Liver (tissue), 9 donors: ENCODE data around the gene HLA-DRB5. TPM values are rescaled to one million over a fixed set of nuclear protein-coding genes. Genes with fewer than 3 reads are reported as not detected.

Experiments used
- DNase-seq: peaks from one replicate; pipeline ENCODE4 v3.0.0-alpha.2; 2017; ENCODE audit warnings: low spot score
- H3K27ac ChIP-seq, 2 donors: one replicate each; pipeline ENCODE4 v1.7.0; 2013; ENCODE audit warnings: inconsistent platforms in 2 of 2, low read length in 2 of 2, control low read depth in 1 of 2, low read depth in 1 of 2, mild to moderate bottlenecking in 1 of 2
- H3K27me3 ChIP-seq, 4 donors: one replicate each; pipeline versions ENCODE4 v1.6.1 to v1.7.0; 2013; ENCODE audit warnings: low read length in 3 of 4, inconsistent platforms in 1 of 4, mild to moderate bottlenecking in 1 of 4, moderate library complexity in 1 of 4; ENCODE audit not compliant: control insufficient read depth in 4 of 4, insufficient read depth in 4 of 4
- H3K36me3 ChIP-seq, 4 donors: one replicate each; pipeline versions ENCODE4 v1.6.1 to v1.7.0; 2013; ENCODE audit warnings: low read length in 3 of 4, mild to moderate bottlenecking in 3 of 4, low read depth in 1 of 4, moderate library complexity in 1 of 4; ENCODE audit not compliant: control insufficient read depth in 4 of 4, insufficient read depth in 3 of 4
- H3K4me1 ChIP-seq, 4 donors: one replicate each; pipeline versions ENCODE4 v1.6.1 to v1.7.0; 2013; ENCODE audit warnings: low read length in 3 of 4, mild to moderate bottlenecking in 3 of 4, moderate library complexity in 1 of 4; ENCODE audit not compliant: control insufficient read depth in 4 of 4, insufficient read depth in 4 of 4
- H3K4me3 ChIP-seq, 3 donors: one replicate each; pipeline versions ENCODE4 v1.6.1 to v1.7.0; 2013; ENCODE audit warnings: low read length in 3 of 3, control low read depth in 1 of 3, low read depth in 1 of 3, mild to moderate bottlenecking in 1 of 3
- H3K9ac ChIP-seq, 2 donors: one replicate each; pipeline ENCODE4 v1.7.0; 2013; ENCODE audit warnings: low read length in 2 of 2, mild to moderate bottlenecking in 2 of 2, moderate library complexity in 2 of 2, control low read depth in 1 of 2, low read depth in 1 of 2
- H3K9me3 ChIP-seq, 4 donors: one replicate each; pipeline versions ENCODE4 v1.6.1 to v1.7.0; 2013; ENCODE audit warnings: low read length in 3 of 4; ENCODE audit not compliant: control insufficient read depth in 4 of 4
- EGR1 ChIP-seq, 2 donors: IDR thresholded peaks; 2 replicates each; pipeline ENCODE4 v1.6.1; 2016 to 2018; ENCODE audit warnings: antibody characterized with exemption in 2 of 2, low read depth in 2 of 2
- FOXA1 ChIP-seq: IDR thresholded peaks from 2 replicates; pipeline ENCODE4 v1.6.1; 2016; ENCODE audit warnings: antibody characterized with exemption
- FOXA2 ChIP-seq: IDR thresholded peaks from 2 replicates; pipeline ENCODE4 v1.6.1; 2016; ENCODE audit warnings: antibody characterized with exemption
- GABPA ChIP-seq, 2 donors: IDR thresholded peaks in 1 of 2; conservative IDR thresholded peaks in 1 of 2; 2 replicates each; pipeline ENCODE4 v1.6.1; 2016; ENCODE audit warnings: antibody characterized with exemption in 2 of 2, mild to moderate bottlenecking in 1 of 2, moderate library complexity in 1 of 2
- HNF4A ChIP-seq, 2 donors: conservative IDR thresholded peaks; 2 replicates each; pipeline ENCODE4 v1.6.1; 2016; ENCODE audit warnings: antibody characterized with exemption in 2 of 2, mild to moderate bottlenecking in 2 of 2
- HNF4G ChIP-seq: IDR thresholded peaks from 2 replicates; pipeline ENCODE4 v1.6.1; 2016; ENCODE audit warnings: antibody characterized with exemption
- NR2F2 ChIP-seq: IDR thresholded peaks from 2 replicates; pipeline ENCODE4 v1.6.1; 2016; ENCODE audit warnings: antibody characterized with exemption
- RAD21 ChIP-seq, 2 donors: IDR thresholded peaks; 2 replicates each; pipeline ENCODE4 v1.6.1; 2016; ENCODE audit warnings: antibody characterized with exemption in 2 of 2, mild to moderate bottlenecking in 2 of 2
- REST ChIP-seq: IDR thresholded peaks from 2 replicates; pipeline ENCODE4 v1.6.1; 2016; ENCODE audit warnings: antibody characterized with exemption, mild to moderate bottlenecking
- RXRA ChIP-seq, 2 donors: IDR thresholded peaks; 2 replicates each; pipeline ENCODE4 v1.6.1; 2017 to 2018; ENCODE audit warnings: antibody characterized with exemption in 2 of 2, mild to moderate bottlenecking in 1 of 2
- SP1 ChIP-seq: IDR thresholded peaks from 2 replicates; pipeline ENCODE4 v1.6.1; 2018; ENCODE audit warnings: antibody characterized with exemption, mild to moderate bottlenecking
- YY1 ChIP-seq: IDR thresholded peaks from 2 replicates; pipeline ENCODE4 v1.6.1; 2016; ENCODE audit warnings: antibody characterized with exemption, mild to moderate bottlenecking
- WGBS: extraction: QIAGEN DNeasy Blood & Tissue Kit; methylation state at CpG from one replicate; pipeline ENCODE4 v1.1.7; 2013; 5-methylcytosine and 5-hydroxymethylcytosine counted together
- polyA plus RNA-seq, 2 donors: library from polyadenylated mRNA; stranded (reverse) in 1 of 2; unstranded in 1 of 2; fragments of 200-250 nt in 1 of 2; fragments of >200 nt in 1 of 2; fragmentation: Nextera tagmentation in 1 of 2; extraction: Ambion mirVana in 1 of 2; gene quantifications; one replicate each; pipeline versions ENCODE4 v1.2.1 to v1.2.3, GENCODE V29; 2013 to 2015
- total RNA-seq, 2 donors: library from RNA; depleted of rRNA; stranded (reverse); fragments of >200 nt; gene quantifications; one replicate each; pipeline ENCODE4 v1.2.3, GENCODE V29; 2014
- TF ChIP-seq, protein P1 (sequence below): IDR thresholded peaks from 2 replicates; pipeline ENCODE4 v1.6.1; 2016; ENCODE audit warnings: antibody characterized with exemption
- TF ChIP-seq, protein P2 (sequence below): IDR thresholded peaks from 2 replicates; pipeline ENCODE4 v1.6.1; 2016; ENCODE audit warnings: antibody characterized with exemption
- donor health status: healthy.
- donor health status: healthy.
- donor health status: healthy.
- donor health status: healthy.
- donor health status: healthy.

The HLA-DRB5 gene
- total and polyA plus RNA-seq, 4 donors: 0.36 to 42.9 (median 2.8) TPM

GRCh38 chr6:32519118-32519909 is 10.8 kb downstream of the HLA-DRB5 start:
- 67% methylated on average over 2 of the region's 4 CpGs for WGBS
- Histone ChIP-seq H3K27ac (no peak overlapping the region), H3K4me3 (no peak overlapping the region), H3K36me3 (no peaks in the 10 kb centered on the region), H3K9me3 (no peaks in the 10 kb centered on the region), H3K27me3 (no peaks in the 10 kb centered on the region), H3K4me1 (no peaks in the 10 kb centered on the region), H3K9ac (no peak overlapping the region)
- DNase-seq: no peak
- TF ChIP-seq RXRA (IDR thresholded peaks at IDR 0.05): no peak
- TF ChIP-seq HNF4A (conservative IDR thresholded peaks at IDR 0.05): no peak
- no peak for TF ChIP-seq EGR1 (IDR thresholded peaks at IDR 0.05; ENCODE audit: low read depth in 2 of 2)
- no peak for TF ChIP-seq FOXA1
- TF ChIP-seq REST: no peak
- TF ChIP-seq HNF4G: no peak
- TF ChIP-seq RAD21 (IDR thresholded peaks at IDR 0.05): no peak
- no peak for TF ChIP-seq NR2F2
- TF ChIP-seq YY1: no peak
- no peak for TF ChIP-seq FOXA2
- TF ChIP-seq SP1: no peak
- TF ChIP-seq, protein P1, sequence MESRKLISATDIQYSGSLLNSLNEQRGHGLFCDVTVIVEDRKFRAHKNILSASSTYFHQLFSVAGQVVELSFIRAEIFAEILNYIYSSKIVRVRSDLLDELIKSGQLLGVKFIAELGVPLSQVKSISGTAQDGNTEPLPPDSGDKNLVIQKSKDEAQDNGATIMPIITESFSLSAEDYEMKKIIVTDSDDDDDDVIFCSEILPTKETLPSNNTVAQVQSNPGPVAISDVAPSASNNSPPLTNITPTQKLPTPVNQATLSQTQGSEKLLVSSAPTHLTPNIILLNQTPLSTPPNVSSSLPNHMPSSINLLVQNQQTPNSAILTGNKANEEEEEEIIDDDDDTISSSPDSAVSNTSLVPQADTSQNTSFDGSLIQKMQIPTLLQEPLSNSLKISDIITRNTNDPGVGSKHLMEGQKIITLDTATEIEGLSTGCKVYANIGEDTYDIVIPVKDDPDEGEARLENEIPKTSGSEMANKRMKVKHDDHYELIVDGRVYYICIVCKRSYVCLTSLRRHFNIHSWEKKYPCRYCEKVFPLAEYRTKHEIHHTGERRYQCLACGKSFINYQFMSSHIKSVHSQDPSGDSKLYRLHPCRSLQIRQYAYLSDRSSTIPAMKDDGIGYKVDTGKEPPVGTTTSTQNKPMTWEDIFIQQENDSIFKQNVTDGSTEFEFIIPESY: no peak

- Histone ChIP-seq H3K9ac (no peak overlapping the region), H3K4me1 (no peaks in the 10 kb centered on the region), H3K4me3 (no peak overlapping the region), H3K27me3 (no peaks in the 10 kb centered on the region), H3K27ac (no peak overlapping the region), H3K9me3 (no peaks in the 10 kb centered on the region), H3K36me3 (no peaks in the 10 kb centered on the region)
- TF ChIP-seq REST: no peak
- no peak for TF ChIP-seq FOXA2
- no peak for TF ChIP-seq HNF4G
- TF ChIP-seq NR2F2: no peak
- TF ChIP-seq, protein P1: no peak
- no peak for TF ChIP-seq SP1
- no peak for TF ChIP-seq YY1
- TF ChIP-seq GABPA (IDR thresholded peaks at IDR 0.05 in 1 of 2, conservative IDR thresholded peaks at IDR 0.05 in 1 of 2): no peak
- no peak for TF ChIP-seq EGR1 (IDR thresholded peaks at IDR 0.05; ENCODE audit: low read depth in 2 of 2)
- TF ChIP-seq, protein P2, sequence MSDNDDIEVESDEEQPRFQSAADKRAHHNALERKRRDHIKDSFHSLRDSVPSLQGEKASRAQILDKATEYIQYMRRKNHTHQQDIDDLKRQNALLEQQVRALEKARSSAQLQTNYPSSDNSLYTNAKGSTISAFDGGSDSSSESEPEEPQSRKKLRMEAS: no peak
- 27% methylated on average over 1 of the region's 1 CpG for WGBS
- DNase-seq: no peak
Measured at GRCh38 chr6:32517654-32518445, 12.2 kb downstream of the HLA-DRB5 start.
